HG03432 (cell line): ENCODE results near the gene KDM4B.

Experiments
- ATAC-seq: cut with Tn5 transposase; IDR thresholded peaks from one replicate; pipeline ENCODE4 v1.9.1; 2021; ENCODE audit warnings: mild to moderate bottlenecking, moderate library complexity; ENCODE audit not compliant: unreplicated experiment

The KDM4B gene

GRCh38 chr19:5031231-5032100 is 62.6 kb downstream of the KDM4B start:
- no peak for ATAC-seq

- no peak for ATAC-seq
These were observed 63.4 kb downstream of the KDM4B start for GRCh38 chr19:5032101-5032967.

- no peak for ATAC-seq
These were observed 66.3 kb downstream of the KDM4B start for GRCh38 chr19:5035105-5035761.

- ATAC-seq: no peak
These were observed 67.1 kb downstream of the KDM4B start for GRCh38 chr19:5035793-5036697.

GRCh38 chr19:5036698-5037563 is 68.0 kb downstream of the KDM4B start:
- no peak for ATAC-seq

- no peak for ATAC-seq
These were observed 69.0 kb downstream of the KDM4B start for GRCh38 chr19:5037936-5038335.

- ATAC-seq: no peak
These were observed 69.8 kb downstream of the KDM4B start for GRCh38 chr19:5038631-5039271.

- no peak for ATAC-seq
These were observed 71.0 kb downstream of the KDM4B start for GRCh38 chr19:5039642-5040543.

- no peak for ATAC-seq
These were observed 71.7 kb downstream of the KDM4B start for GRCh38 chr19:5040544-5041167.

GRCh38 chr19:5041168-5041912 is 72.4 kb downstream of the KDM4B start:
- no peak for ATAC-seq

GRCh38 chr19:5041913-5042187 is 72.9 kb downstream of the KDM4B start:
- ATAC-seq: no peak

GRCh38 chr19:5042556-5042955 is 73.6 kb downstream of the KDM4B start:
- no peak for ATAC-seq

- no peak for ATAC-seq
These were observed 76.1 kb downstream of the KDM4B start for GRCh38 chr19:5045029-5045428.

GRCh38 chr19:5045956-5046338 is 77.0 kb downstream of the KDM4B start:
- ATAC-seq: no peak

- no peak for ATAC-seq
These were observed 77.6 kb downstream of the KDM4B start for GRCh38 chr19:5046339-5047039.

GRCh38 chr19:5047251-5047935 is 78.5 kb downstream of the KDM4B start:
- no peak for ATAC-seq
